ENCODE data around the gene G6PC2. TPM values are rescaled to one million over a fixed set of nuclear protein-coding genes. Genes with fewer than 3 reads are reported as not detected.

The G6PC2 gene
- total RNA-seq, 4 donors from 2014 or later, result not detected

GRCh38 chr2:168934826-168935225 lies 33.7 kb downstream of the G6PC2 start:
- intact Hi-C loops (cut with DNase I), result no loop called here
- H3K27ac ChIP-seq, result no peak overlapping the region
- H3K36me3 ChIP-seq, result no peaks in the 10 kb centered on the region
- H3K4me3 ChIP-seq, result no peak overlapping the region
- no peaks in the 10 kb centered on the region for H3K27me3 ChIP-seq
- TF ChIP-seq POLR2A (IDR thresholded peaks at IDR 0.05) (no peak), CTCF (IDR thresholded peaks at IDR 0.05) (no peak)
- DNase-seq, result no peak
- no peaks in the 10 kb centered on the region for H3K9me3 ChIP-seq
- 60 to 82% methylated on average over 2 of the region's 2 CpGs for WGBS, 2 donors
- H3K4me1 ChIP-seq, result peaks cover 0 to 5% (median 0%) of the 10 kb centered on the region in 3 donors

GRCh38 chr2:168935810-168936581 lies 34.9 kb downstream of the G6PC2 start:
- H3K27ac ChIP-seq, result no peak overlapping the region
- no peaks in the 10 kb centered on the region for H3K36me3 ChIP-seq
- intact Hi-C loops (cut with DNase I), result no loop called here
- DNase-seq, result no peak
- 77 to 78% methylated on average over 14 of the region's 14 CpGs for WGBS, 2 donors
- peaks cover 0 to 5% (median 0%) of the 10 kb centered on the region in 3 donors for H3K4me1 ChIP-seq
- H3K27me3 ChIP-seq, result no peaks in the 10 kb centered on the region
- H3K9me3 ChIP-seq, result no peaks in the 10 kb centered on the region
- no peak overlapping the region for H3K4me3 ChIP-seq
- TF ChIP-seq POLR2A (IDR thresholded peaks at IDR 0.05), result no peak

GRCh38 chr2:168939061-168939460 lies 38.0 kb downstream of the G6PC2 start:
- TF ChIP-seq CTCF (IDR thresholded peaks at IDR 0.05) (no peak), POLR2A (IDR thresholded peaks at IDR 0.05) (no peak)
- Histone ChIP-seq H3K36me3 (no peaks in the 10 kb centered on the region), H3K4me3 (no peak overlapping the region), H3K4me1 (peaks cover 0 to 5% (median 0%) of the 10 kb centered on the region in 3 donors), H3K9me3 (no peaks in the 10 kb centered on the region), H3K27ac (no peak overlapping the region), H3K27me3 (peaks cover 0 to 2% (median 0%) of the 10 kb centered on the region in 4 donors)
- intact Hi-C loops (cut with DNase I), result no loop called here
- 82 to 83% methylated on average over 1 of the region's 1 CpG for WGBS, 2 donors
- DNase-seq, result no peak

GRCh38 chr2:168939918-168940317 lies 38.8 kb downstream of the G6PC2 start:
- Histone ChIP-seq H3K4me1 (peaks cover 0 to 4% (median 0%) of the 10 kb centered on the region in 3 donors), H3K27me3 (peaks cover 0 to 5% (median 0%) of the 10 kb centered on the region in 4 donors), H3K36me3 (no peaks in the 10 kb centered on the region), H3K9me3 (no peaks in the 10 kb centered on the region), H3K27ac (no peak overlapping the region), H3K4me3 (no peak overlapping the region)
- WGBS, 2 donors, result 72 to 90% methylated on average over 4 of the region's 4 CpGs
- intact Hi-C loops (cut with DNase I), result no loop called here
- no peak for TF ChIP-seq POLR2A (IDR thresholded peaks at IDR 0.05)
- no peak for TF ChIP-seq CTCF (IDR thresholded peaks at IDR 0.05)
- no peak for DNase-seq

- DNase-seq, result no peak
- H3K27ac ChIP-seq, result no peak overlapping the region
- TF ChIP-seq CTCF (IDR thresholded peaks at IDR 0.05) (no peak), POLR2A (IDR thresholded peaks at IDR 0.05) (no peak)
- intact Hi-C loops (cut with DNase I), result no loop called here
- H3K4me3 ChIP-seq, result no peak overlapping the region
- H3K36me3 ChIP-seq, result no peaks in the 10 kb centered on the region
- no peaks in the 10 kb centered on the region for H3K4me1 ChIP-seq
- H3K27me3 ChIP-seq, result peaks cover 0 to 5% (median 0%) of the 10 kb centered on the region in 4 donors
- no peaks in the 10 kb centered on the region for H3K9me3 ChIP-seq
These were observed 40.2 kb downstream of the G6PC2 start for GRCh38 chr2:168941297-168941696.
